Spleen (tissue), 11 donors: Measurements from ENCODE around the gene CASP12. TPM values are rescaled to one million over a fixed set of nuclear protein-coding genes. Genes with fewer than 3 reads are reported as not detected.

ENCODE experiments used
- DNase-seq: peaks from one replicate; pipeline ENCODE4 v3.0.0-alpha.2; 2020
- H3K27ac ChIP-seq, 8 donors: fragments of 200-600 bp; sonication (generic) in 7 of 8; 1 replicate in 4 of 8; 2 replicates in 4 of 8; pipeline versions ENCODE4 v1.5.0 to v1.8.0; 2016 to 2021; ENCODE audit warnings: inconsistent platforms in 4 of 8, mild to moderate bottlenecking in 4 of 8, moderate library complexity in 1 of 8
- H3K27me3 ChIP-seq, 7 donors: fragments of 200-600 bp; sonication (generic) in 6 of 7; replicated peaks in 1 of 7; 1 replicate in 4 of 7; 2 replicates in 3 of 7; pipeline versions ENCODE4 v1.5.0 to v1.8.0; 2016 to 2021; ENCODE audit warnings: inconsistent platforms in 3 of 7, mild to moderate bottlenecking in 1 of 7
- H3K36me3 ChIP-seq, 6 donors: fragments of 200-600 bp; sonication (generic) in 5 of 6; 1 replicate in 4 of 6; 2 replicates in 2 of 6; pipeline versions ENCODE4 v1.5.0 to v1.8.0; 2016 to 2021; ENCODE audit warnings: inconsistent platforms in 2 of 6
- H3K4me1 ChIP-seq, 6 donors: fragments of 200-600 bp; sonication (generic) in 5 of 6; 1 replicate in 3 of 6; 2 replicates in 3 of 6; pipeline versions ENCODE4 v1.5.0 to v1.8.0; 2016 to 2021; ENCODE audit warnings: inconsistent platforms in 3 of 6
- H3K4me3 ChIP-seq, 8 donors: fragments of 200-600 bp; sonication (generic) in 7 of 8; 1 replicate in 4 of 8; 2 replicates in 4 of 8; pipeline versions ENCODE4 v1.5.0 to v1.8.0; 2016 to 2021; ENCODE audit warnings: inconsistent platforms in 4 of 8, mild to moderate bottlenecking in 4 of 8, moderate library complexity in 2 of 8
- H3K9me3 ChIP-seq, 8 donors: fragments of 200-600 bp; sonication (generic) in 7 of 8; 1 replicate in 4 of 8; 2 replicates in 4 of 8; pipeline versions ENCODE4 v1.5.0 to v1.8.0; 2016 to 2021; ENCODE audit warnings: inconsistent platforms in 4 of 8
- POLR2A ChIP-seq, 3 donors: fragments of 450-650 bp; IDR thresholded peaks; one replicate each; pipeline ENCODE4 v1.5.1; 2017; ENCODE audit warnings: antibody characterized with exemption in 3 of 3, mild to moderate bottlenecking in 1 of 3
- POLR2AphosphoS5 ChIP-seq, 3 donors: sonication (generic); formaldehyde crosslinking; IDR thresholded peaks; one replicate each; pipeline ENCODE4 v1.5.1; 2017; ENCODE audit warnings: antibody characterized with exemption in 3 of 3
- WGBS, 5 donors: extraction: QIAGEN DNeasy Blood & Tissue Kit in 3 of 5; methylation state at CpG; one replicate each; pipeline versions ENCODE4 v1.1.5 to v1.1.7; 2013 to 2018; 5-methylcytosine and 5-hydroxymethylcytosine counted together
- intact Hi-C: fragments of 100-400 bp; cut with DNase I; formaldehyde crosslinking; loops from one replicate; pipeline ENCODE4 v1.15.0; 2023; ENCODE audit warnings: low total_unique reads
- polyA plus RNA-seq, 3 donors: library from polyadenylated mRNA; stranded (reverse); fragments of 200-250 nt; gene quantifications; one replicate each; pipeline ENCODE4 v1.2.1, GENCODE V29; 2013
- total RNA-seq, 7 donors: library from RNA; depleted of rRNA in 3 of 7; stranded (reverse); fragments of >200 nt in 3 of 7; fragmentation: NEBNext Ultra II Directional in 4 of 7; extraction: Animal tissue kit (Norgen Biotek cat#: 25700) in 4 of 7; gene quantifications; one replicate each; pipeline versions ENCODE4 v1.1.0 to v1.2.1, GENCODE V29; 2016 to 2021
- TF ChIP-seq, protein P1 (sequence below), 11 experiments: fragments of 200-600 bp in 7 of 11; fragments of 450-650 bp in 4 of 11; sonication (generic) in 4 of 11; IDR thresholded peaks in 8 of 11; conservative IDR thresholded peaks in 3 of 11; 1 replicate in 7 of 11; 2 replicates in 4 of 11; pipeline versions ENCODE4 v1.4.0 to v1.8.0; 2016 to 2021; ENCODE audit warnings: antibody characterized with exemption in 11 of 11, inconsistent platforms in 4 of 11, mild to moderate bottlenecking in 1 of 11
- donor health status: healthy with polysubstance abuse.
- donor health status: DM: no; HTN: no; CAD: no; lungs with moderate emphysema.
- donor health status: DM: no; HTN: no; CAD: no.
- donor health status: Bipolar disorder and iron deficiency.
- donor health status: healthy.
- donor health status: DM: no; HTN: no; CAD: no.
- donor health status: DM: yes; HTN: yes; CAD: no.

Gene CASP12
- total and polyA plus RNA-seq, 10 donors = 0.14 to 0.54 (median 0.39) TPM; not detected in 4

DNA sequence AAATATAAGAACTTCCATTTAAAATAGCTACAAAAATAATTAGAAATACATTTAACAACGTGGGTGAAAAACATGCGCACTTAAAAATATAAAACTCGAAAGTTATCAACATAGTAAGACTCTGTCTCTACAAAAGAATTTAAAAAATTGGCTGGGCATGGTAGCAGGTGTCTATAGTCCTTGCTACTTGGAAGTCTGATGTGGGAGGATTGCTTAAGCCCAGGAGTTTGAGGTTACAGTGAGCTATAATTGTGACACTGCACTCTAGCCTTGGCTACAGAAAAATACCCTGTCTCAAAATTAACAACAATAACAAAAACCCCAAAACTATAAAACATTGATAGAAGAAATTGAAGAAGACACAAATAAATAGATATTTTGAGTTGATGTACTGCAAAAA is 13.8 kb upstream of the CASP12 start:
- no peak for TF ChIP-seq POLR2A (IDR thresholded peaks at IDR 0.05)
- TF ChIP-seq POLR2AphosphoS5 (IDR thresholded peaks at IDR 0.05) = no peak
- TF ChIP-seq, protein P1, sequence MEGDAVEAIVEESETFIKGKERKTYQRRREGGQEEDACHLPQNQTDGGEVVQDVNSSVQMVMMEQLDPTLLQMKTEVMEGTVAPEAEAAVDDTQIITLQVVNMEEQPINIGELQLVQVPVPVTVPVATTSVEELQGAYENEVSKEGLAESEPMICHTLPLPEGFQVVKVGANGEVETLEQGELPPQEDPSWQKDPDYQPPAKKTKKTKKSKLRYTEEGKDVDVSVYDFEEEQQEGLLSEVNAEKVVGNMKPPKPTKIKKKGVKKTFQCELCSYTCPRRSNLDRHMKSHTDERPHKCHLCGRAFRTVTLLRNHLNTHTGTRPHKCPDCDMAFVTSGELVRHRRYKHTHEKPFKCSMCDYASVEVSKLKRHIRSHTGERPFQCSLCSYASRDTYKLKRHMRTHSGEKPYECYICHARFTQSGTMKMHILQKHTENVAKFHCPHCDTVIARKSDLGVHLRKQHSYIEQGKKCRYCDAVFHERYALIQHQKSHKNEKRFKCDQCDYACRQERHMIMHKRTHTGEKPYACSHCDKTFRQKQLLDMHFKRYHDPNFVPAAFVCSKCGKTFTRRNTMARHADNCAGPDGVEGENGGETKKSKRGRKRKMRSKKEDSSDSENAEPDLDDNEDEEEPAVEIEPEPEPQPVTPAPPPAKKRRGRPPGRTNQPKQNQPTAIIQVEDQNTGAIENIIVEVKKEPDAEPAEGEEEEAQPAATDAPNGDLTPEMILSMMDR (IDR thresholded peaks at IDR 0.05 in 8 of 11, conservative IDR thresholded peaks at IDR 0.05 in 3 of 11) = no peak
- Histone ChIP-seq H3K27me3 (no peaks in the 10 kb centered on the region), H3K4me1 (peaks cover 0 to 53% (median 7%) of the 10 kb centered on the region in 6 donors), H3K27ac (no peak overlapping the region), H3K36me3 (peaks cover 0 to 13% (median 0%) of the 10 kb centered on the region in 6 donors), H3K9me3 (no peaks in the 10 kb centered on the region), H3K4me3 (no peak overlapping the region)
- WGBS, 5 donors = 88 to 95% (median 92%) methylated on average over 3 of the region's 3 CpGs
- intact Hi-C loops = no loop called here
- DNase-seq = no peak

DNA sequence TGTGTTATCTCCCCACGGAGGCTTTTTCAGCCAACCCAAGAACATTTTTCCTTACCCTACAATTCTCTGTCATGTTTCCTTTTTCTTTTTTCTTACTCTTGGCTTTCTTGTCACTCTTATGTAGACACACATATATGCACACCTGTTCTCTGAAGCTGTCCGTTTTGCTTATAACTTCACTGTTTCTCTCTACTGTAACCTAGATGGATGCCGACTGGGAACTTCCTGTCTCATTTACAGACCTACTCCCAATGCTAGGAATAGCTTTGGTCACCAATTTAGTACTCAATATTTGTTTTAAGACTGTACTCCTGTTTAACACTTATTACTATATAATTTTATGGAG is 9.9 kb upstream of the CASP12 start:
- intact Hi-C loops = no loop called here
- peaks cover 0 to 14% (median 0%) of the 10 kb centered on the region in 6 donors for H3K4me1 ChIP-seq
- WGBS, 5 donors = 79 to 91% (median 85%) methylated on average over 3 of the region's 3 CpGs
- no peaks in the 10 kb centered on the region for H3K9me3 ChIP-seq
- H3K4me3 ChIP-seq = no peak overlapping the region
- peaks cover 0 to 28% (median 0%) of the 10 kb centered on the region in 6 donors for H3K36me3 ChIP-seq
- no peak for DNase-seq
- TF ChIP-seq POLR2A (IDR thresholded peaks at IDR 0.05) (no peak), POLR2AphosphoS5 (IDR thresholded peaks at IDR 0.05) (no peak)
- TF ChIP-seq, protein P1 (IDR thresholded peaks at IDR 0.05 in 8 of 11, conservative IDR thresholded peaks at IDR 0.05 in 3 of 11) = no peak
- no peaks in the 10 kb centered on the region for H3K27me3 ChIP-seq
- H3K27ac ChIP-seq = peak overlapping the region in 1 of 8 donors; percentile 16

DNA sequence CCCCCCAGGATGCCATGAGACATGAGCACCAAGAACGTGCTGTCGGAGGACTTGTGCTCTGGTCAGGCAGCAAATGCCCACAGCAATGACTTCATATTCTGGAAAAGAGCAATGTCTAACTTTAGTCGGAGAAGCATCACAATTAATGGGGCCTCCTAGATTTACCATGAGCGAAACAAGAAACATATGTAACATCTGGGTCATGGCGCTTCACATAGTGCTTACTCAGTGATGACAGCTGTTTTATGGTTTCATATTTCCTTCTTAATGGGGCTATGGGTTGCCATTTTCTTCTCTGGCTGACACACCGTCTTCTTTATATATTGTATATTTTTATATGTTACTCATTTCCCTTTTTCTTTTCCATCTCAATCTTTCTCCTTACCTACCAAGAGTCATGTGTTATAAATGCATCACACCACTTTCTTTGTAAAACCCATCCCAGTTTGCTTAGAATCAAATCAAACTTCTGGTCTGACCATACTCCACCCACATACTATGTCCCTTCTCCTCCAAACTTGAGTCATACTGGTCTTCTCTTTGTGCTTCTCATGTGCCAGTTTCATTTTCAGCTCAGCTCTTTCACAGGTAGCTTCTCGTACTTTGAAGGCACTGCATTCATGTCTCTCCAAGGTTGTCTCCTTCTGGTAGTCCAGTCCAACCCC is 9.4 kb upstream of the CASP12 start:
- DNase-seq = no peak
- WGBS, 5 donors = 74 to 82% (median 79%) methylated on average over 7 of the region's 7 CpGs
- no peaks in the 10 kb centered on the region for H3K27me3 ChIP-seq
- intact Hi-C loops = no loop called here
- TF ChIP-seq POLR2A (IDR thresholded peaks at IDR 0.05) (no peak), POLR2AphosphoS5 (IDR thresholded peaks at IDR 0.05) (no peak)
- TF ChIP-seq, protein P1 (IDR thresholded peaks at IDR 0.05 in 8 of 11, conservative IDR thresholded peaks at IDR 0.05 in 3 of 11) = no peak
- H3K36me3 ChIP-seq = peaks cover 0 to 28% (median 0%) of the 10 kb centered on the region in 6 donors
- no peaks in the 10 kb centered on the region for H3K9me3 ChIP-seq
- H3K4me1 ChIP-seq = peaks cover 0 to 9% (median 0%) of the 10 kb centered on the region in 6 donors
- no peak overlapping the region for H3K4me3 ChIP-seq
- H3K27ac ChIP-seq = peak overlapping the region in 1 of 8 donors; percentile 16

DNA sequence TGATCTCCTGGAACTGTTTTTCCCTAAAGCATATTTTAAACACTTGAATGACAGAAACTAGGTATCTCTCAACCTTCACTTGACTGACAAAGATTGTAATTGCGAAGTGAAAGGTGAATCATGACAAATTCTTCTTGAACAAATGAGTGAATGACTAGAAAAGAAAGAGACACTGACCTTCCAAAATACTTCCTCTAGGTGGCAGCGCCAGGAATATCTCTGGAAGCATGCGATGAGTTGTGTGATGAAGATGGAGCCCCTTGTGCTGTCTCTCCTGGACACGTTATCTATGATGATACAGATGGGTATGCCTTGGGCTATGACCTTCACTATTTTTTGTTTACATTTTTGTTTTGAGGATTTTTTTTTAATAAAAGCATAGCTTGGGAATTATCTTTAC is 7.0 kb upstream of the CASP12 start:
- no peak overlapping the region for H3K27ac ChIP-seq
- WGBS, 5 donors = 91 to 97% (median 95%) methylated on average over 4 of the region's 4 CpGs
- TF ChIP-seq POLR2A (IDR thresholded peaks at IDR 0.05) (no peak), POLR2AphosphoS5 (IDR thresholded peaks at IDR 0.05) (no peak)
- TF ChIP-seq, protein P1 (IDR thresholded peaks at IDR 0.05 in 8 of 11, conservative IDR thresholded peaks at IDR 0.05 in 3 of 11) = no peak
- peaks cover 0 to 7% (median 0%) of the 10 kb centered on the region in 6 donors for H3K4me1 ChIP-seq
- DNase-seq = no peak
- intact Hi-C loops = no loop called here
- no peaks in the 10 kb centered on the region for H3K9me3 ChIP-seq
- no peak overlapping the region for H3K4me3 ChIP-seq
- peaks cover 0 to 34% (median 0%) of the 10 kb centered on the region in 6 donors for H3K36me3 ChIP-seq
- H3K27me3 ChIP-seq = no peaks in the 10 kb centered on the region
